H1 (cell line): ENCODE data around the gene PIGL. TPM values are rescaled to one million over a fixed set of nuclear protein-coding genes. Genes with fewer than 3 reads are reported as not detected.

Experiments used
- NANOG ChIP-seq: IDR thresholded peaks from 2 replicates; pipeline ENCODE4 v1.6.1; 2011; ENCODE audit warnings: low read length, low read depth, mild to moderate bottlenecking, inconsistent platforms; ENCODE audit not compliant: insufficient read depth, poor library complexity, severe bottlenecking
- RBBP5 ChIP-seq: IDR thresholded peaks from 2 replicates; pipeline ENCODE4 v1.7.1; 2012; ENCODE audit warnings: low read depth, mild to moderate bottlenecking, inconsistent platforms, low read length, moderate library complexity, borderline replicate concordance
- SP4 ChIP-seq: IDR thresholded peaks from 2 replicates; pipeline ENCODE4 v1.6.1; 2012; ENCODE audit warnings: low read length, inconsistent platforms
- polyA plus RNA-seq, 7 experiments: library from polyadenylated mRNA; depleted of rRNA in 3 of 7; stranded (reverse) in 5 of 7; unstranded in 2 of 7; fragments of >200 nt in 5 of 7; fragments of 200-250 nt in 2 of 7; gene quantifications; 1 replicate in 5 of 7; 2 replicates in 1 of 7; 4 replicates in 1 of 7; pipeline versions ENCODE4 v1.2.1 to v1.2.3, GENCODE V29; 2011 to 2013; ENCODE audit warnings: missing spikeins in 2 of 7, mixed read lengths in 2 of 7
- total RNA-seq: library from RNA; stranded (reverse); fragmentation: NEBNext Ultra II Directional; extraction: Animal tissue kit (Norgen Biotek cat#: 25700); gene quantifications from 2 replicates; pipeline ENCODE4 v1.2.1, GENCODE V29; 2021
- TF ChIP-seq, protein P1 (sequence below): IDR thresholded peaks from 2 replicates; pipeline ENCODE4 v1.6.1; 2012; ENCODE audit warnings: low read length, inconsistent platforms
- TF ChIP-seq, protein P2 (sequence below), 3 experiments: IDR thresholded peaks; 1 replicate in 2 of 3; 2 replicates in 1 of 3; pipeline versions ENCODE4 v1.5.1 to v1.6.1; 2011; ENCODE audit warnings: low read length in 3 of 3, mild to moderate bottlenecking in 3 of 3, inconsistent platforms in 2 of 3, low read depth in 1 of 3, moderate library complexity in 1 of 3; ENCODE audit not compliant: insufficient read depth in 1 of 3; ENCODE audit errors: control extremely low read depth in 1 of 3

The PIGL gene
- total and polyA plus RNA-seq, 2 of the 8 experiments (the other 6 are each of a cell fraction or from before 2014, with no cell fraction given): 28.4 to 30.8 TPM

DNA sequence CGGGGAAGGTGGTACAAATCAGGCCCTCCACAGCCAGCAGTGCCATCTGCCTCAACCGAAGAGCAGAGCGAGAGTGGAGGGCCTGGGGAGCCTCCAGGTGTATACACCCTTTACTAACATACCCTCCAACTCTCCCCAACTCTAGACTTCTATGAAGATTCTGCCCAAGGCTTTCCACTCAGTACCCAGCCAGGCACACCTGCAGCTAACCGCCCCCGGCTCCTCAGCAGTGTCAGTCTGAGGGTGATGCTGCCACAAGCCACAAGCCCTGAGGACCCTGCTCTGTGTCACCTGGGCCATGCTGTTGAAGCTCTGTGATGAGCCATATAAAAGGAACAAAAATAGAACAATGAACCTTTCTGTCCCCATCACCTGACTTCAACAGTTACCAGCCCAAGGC lies 132.4 kb downstream of the PIGL start (continued):
- no peak for TF ChIP-seq NANOG
- no peak for TF ChIP-seq RBBP5
- TF ChIP-seq, protein P1, sequence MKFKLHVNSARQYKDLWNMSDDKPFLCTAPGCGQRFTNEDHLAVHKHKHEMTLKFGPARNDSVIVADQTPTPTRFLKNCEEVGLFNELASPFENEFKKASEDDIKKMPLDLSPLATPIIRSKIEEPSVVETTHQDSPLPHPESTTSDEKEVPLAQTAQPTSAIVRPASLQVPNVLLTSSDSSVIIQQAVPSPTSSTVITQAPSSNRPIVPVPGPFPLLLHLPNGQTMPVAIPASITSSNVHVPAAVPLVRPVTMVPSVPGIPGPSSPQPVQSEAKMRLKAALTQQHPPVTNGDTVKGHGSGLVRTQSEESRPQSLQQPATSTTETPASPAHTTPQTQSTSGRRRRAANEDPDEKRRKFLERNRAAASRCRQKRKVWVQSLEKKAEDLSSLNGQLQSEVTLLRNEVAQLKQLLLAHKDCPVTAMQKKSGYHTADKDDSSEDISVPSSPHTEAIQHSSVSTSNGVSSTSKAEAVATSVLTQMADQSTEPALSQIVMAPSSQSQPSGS: no peak
- TF ChIP-seq SP4: no peak
- TF ChIP-seq, protein P2, sequence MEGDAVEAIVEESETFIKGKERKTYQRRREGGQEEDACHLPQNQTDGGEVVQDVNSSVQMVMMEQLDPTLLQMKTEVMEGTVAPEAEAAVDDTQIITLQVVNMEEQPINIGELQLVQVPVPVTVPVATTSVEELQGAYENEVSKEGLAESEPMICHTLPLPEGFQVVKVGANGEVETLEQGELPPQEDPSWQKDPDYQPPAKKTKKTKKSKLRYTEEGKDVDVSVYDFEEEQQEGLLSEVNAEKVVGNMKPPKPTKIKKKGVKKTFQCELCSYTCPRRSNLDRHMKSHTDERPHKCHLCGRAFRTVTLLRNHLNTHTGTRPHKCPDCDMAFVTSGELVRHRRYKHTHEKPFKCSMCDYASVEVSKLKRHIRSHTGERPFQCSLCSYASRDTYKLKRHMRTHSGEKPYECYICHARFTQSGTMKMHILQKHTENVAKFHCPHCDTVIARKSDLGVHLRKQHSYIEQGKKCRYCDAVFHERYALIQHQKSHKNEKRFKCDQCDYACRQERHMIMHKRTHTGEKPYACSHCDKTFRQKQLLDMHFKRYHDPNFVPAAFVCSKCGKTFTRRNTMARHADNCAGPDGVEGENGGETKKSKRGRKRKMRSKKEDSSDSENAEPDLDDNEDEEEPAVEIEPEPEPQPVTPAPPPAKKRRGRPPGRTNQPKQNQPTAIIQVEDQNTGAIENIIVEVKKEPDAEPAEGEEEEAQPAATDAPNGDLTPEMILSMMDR (IDR thresholded peaks at IDR 0.05; ENCODE audit: control extremely low read depth in 1 of 3, insufficient read depth in 1 of 3, low read depth in 1 of 3, low read length in 3 of 3): no peak
